Activated CD4-positive, alpha-beta T cell treated with anti-CD3 and anti-CD28 coated beads, Interleukin-2, Interleukin-4, amounts not matched to agents 100 ng/mL and 50 ng/mL, durations not matched to agents 16 hours and 8 hours (primary cell): Measurements from ENCODE around the gene KIAA0040.
"Not testable (repeated sequence)": the region's sequence is repeated elsewhere in the genome, so short reads cannot be mapped to it uniquely, and the experiment has no call there.

Source experiments
- DNase-seq: peaks from one replicate; pipeline ENCODE4 v3.0.0-alpha.2; 2020; ENCODE audit warnings: low spot score

The KIAA0040 gene

GRCh38 chr1:175137369-175137768, 55.2 kb downstream of the KIAA0040 start:
- no peak for DNase-seq

DNA sequence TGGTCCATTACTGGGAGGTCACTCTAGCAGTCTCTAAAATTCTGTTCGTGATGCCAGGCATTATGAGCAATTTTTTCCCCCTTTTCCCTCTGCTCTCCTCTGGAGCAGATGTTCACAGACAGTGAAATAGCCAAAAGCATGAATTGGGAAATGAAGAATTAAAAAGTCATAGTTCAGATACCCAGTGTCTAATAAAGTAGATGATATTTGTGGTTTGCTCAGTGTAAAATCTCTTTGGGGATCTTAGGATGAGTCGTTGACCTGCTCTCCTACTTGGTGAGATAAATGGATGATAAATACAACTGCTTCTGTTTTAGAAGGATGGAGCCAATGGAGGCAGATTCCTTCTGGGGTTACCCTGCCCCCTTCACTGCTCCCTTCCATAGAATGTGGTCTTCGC, 56.3 kb downstream of the KIAA0040 start:
- DNase-seq = no peak

DNA sequence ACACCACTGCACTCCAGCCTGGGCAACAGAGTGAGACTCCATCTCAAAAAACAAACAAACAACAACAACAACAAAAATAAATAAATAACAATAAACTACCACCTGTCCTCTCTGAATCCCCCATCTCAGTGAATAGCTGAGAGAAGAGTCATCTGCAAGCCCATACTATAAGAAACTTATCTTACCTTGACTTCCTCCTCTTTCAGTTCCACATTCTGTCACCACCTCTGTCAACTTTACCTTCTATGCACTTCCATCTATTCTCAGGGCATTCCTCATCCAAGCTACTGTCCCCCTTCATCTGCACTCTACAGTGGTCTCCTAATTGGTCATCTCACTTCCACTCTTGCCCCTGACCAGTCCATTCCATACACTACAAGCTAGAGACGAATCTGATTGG, 58.1 kb downstream of the KIAA0040 start:
- no peak for DNase-seq

DNA sequence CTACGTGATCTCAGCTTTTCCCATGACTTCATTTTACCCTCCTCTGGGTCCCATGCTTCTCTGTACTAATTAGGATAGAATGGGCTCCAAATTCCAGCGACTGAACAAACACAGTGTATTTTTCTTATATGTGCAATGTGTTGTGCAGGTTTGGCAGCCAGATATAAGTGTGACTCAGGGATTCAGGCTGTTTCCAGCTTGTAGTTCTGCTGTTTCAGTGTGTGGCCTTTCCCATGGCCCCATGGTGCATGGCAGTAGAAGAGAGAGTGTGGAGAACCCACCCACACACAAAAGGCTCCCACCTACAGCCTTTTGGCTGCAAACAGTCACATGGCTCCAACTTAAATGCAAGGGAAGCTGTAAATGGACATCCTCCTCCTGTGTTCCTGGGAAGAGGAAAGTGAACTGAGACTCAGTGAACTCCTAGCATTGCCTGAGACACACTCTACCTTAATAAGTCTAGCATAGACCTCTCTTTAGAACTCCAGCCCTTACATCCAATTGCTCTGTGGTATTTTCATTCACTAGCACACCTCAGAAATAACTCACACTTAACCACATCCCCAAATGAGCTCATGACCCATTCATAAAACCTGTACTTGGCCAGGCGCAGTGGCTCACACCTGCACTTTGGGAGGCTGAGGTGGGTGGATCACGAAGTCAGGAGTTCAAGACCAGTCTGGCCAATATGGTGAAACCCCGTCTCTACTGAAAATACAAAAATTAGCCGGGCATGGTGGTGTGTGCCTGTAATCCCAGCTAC, 58.7 kb downstream of the KIAA0040 start:
- DNase-seq = no peak

- no peak for DNase-seq
These were observed 60.1 kb downstream of the KIAA0040 start for GRCh38 chr1:175132436-175132835.

DNA sequence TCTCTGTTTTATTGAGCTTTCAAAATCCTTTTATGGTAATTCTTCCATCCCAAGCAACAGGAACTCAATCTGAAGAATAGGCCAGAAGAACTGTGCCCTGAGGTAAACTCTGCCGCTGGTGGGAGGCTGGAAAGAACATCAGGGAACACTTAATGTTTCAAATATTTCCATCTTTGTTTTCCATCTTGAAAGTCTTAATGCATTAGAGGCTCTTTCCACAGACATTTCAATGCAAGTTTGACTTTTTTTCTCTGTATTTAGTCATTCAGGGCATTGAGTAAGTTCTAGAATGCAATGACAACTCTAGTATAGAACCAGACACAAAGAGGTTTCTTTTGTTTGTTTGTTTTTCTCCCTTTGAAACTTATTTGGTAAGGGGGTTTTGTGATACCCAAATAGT, 61.5 kb downstream of the KIAA0040 start:
- no peak for DNase-seq

GRCh38 chr1:175130649-175131045, 61.9 kb downstream of the KIAA0040 start:
- no peak for DNase-seq

DNA sequence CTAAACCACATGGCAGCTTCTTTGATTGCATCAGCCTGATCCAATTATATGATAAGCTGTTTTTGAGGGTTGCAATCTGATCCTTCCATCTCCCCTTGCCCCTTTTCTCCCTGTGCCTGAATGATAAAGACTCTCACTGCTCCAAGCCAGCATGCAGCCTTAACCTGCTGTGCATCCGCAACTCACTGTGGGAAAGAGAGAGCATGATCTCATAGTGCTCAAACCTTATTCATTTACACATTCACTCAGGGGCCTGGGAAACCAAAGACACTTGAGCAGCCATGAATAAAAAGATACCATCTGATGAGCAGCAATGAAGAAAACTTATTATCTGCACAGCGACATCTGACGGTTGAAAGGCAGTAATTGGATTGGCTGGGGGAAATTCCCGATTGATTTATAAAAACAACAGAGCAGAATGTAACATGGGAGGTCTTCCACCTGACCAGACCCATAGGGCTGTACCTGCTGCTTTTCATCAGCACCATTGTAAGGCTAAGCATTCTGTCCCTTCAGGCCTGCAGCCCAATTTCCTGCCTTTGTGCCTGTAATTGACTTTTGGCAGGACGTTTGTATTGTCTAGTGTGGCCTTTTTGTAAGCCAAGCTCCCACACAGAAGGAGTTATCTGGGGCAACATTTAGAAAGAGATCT, 62.5 kb downstream of the KIAA0040 start:
- no peak for DNase-seq

GRCh38 chr1:175129644-175129996, 63.0 kb downstream of the KIAA0040 start:
- DNase-seq = no peak

GRCh38 chr1:175129182-175129581, 63.4 kb downstream of the KIAA0040 start:
- no peak for DNase-seq

GRCh38 chr1:175128523-175128922, 64.1 kb downstream of the KIAA0040 start:
- no peak for DNase-seq

GRCh38 chr1:175127565-175127964, 65.0 kb downstream of the KIAA0040 start:
- no peak for DNase-seq

DNA sequence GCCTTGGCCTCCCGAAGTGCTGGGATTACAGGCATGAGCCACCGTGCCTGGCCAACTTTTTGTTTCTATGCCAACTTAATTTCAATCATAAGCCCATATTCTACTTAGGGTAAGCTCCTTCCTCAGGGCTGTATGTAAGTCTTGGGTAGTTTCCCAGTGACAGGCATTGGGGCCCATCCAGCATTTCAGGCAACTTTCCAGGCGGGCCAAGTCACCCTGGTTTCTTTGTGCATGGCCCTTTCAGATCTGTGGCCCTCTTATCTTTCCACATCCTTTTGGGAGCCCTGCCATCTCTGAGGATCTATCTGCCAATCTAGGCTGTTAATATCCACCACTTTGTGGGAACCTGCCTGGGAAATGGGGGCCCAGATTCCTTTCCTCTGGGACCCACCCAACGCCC, 66.2 kb downstream of the KIAA0040 start:
- DNase-seq = no peak

GRCh38 chr1:175124861-175125260, 67.7 kb downstream of the KIAA0040 start:
- DNase-seq = no peak

- no peak for DNase-seq
These were observed 72.1 kb downstream of the KIAA0040 start for GRCh38 chr1:175120511-175120910.

- no peak for DNase-seq
These were observed 73.9 kb downstream of the KIAA0040 start for GRCh38 chr1:175118375-175119367.

DNA sequence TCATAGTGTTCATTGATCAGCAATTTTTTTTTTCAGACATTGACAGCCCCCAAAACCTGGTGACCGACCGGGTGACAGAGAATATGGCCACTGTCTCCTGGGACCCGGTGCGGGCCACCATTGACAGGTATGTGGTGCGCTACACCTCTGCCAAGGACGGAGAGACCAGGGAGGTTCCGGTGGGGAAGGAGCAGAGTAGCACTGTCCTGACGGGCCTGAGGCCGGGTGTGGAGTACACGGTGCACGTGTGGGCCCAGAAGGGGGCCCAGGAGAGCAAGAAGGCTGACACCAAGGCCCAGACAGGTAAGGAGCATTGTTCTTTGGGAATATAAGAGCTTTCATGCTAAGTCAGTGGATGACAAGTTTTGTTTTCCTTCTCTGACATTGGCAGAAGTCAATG, 75.7 kb downstream of the KIAA0040 start:
- DNase-seq = no peak

GRCh38 chr1:175116210-175116798, 76.3 kb downstream of the KIAA0040 start:
- no peak for DNase-seq

DNA sequence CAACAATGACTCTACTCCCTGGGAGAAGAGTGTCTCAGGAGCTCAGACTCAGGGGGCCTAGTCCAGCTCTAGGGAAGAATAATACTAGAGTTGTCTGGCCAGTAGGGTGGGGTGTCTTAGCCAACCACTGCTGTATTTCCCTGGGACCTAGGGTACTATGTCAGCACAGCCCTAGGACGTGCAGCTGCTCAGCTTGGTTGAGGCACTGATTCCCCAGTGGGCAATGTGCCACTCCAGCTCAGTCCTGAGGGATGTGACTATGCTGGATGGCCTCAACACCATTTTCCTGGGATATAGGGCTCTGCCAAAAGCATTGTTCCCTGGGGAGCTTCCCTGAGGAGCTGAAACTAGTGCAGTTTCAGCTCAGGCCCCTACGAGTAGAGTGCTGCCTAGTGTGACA, 77.6 kb downstream of the KIAA0040 start:
- DNase-seq = no peak

DNA sequence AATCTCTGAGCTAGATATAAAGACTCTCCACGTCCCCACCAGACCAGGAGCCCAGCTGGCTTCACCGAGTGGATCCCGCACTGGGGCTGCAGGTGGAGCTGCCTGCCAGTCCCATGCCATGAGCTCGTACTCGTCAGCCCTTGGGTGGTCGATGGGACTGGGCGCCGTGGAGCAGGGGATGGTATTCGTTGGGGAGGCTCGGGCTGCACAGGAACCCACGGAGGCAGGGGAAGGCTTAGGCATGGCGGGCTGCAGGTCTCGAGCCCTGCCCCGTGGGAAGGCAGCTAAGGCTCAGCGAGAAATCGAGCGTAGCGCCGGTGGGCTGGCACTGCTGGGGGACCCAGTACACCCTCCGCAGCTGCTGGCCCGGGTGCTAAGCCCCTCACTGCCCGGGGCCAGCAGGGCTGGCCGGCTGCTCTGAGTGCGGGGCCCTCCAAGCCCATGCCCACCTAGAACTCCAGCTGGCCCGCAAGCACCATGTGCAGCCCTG, 84.2 kb downstream of the KIAA0040 start:
- DNase-seq = not testable (repeated sequence)
